ENCODE data around the gene GNAL.

DNA sequence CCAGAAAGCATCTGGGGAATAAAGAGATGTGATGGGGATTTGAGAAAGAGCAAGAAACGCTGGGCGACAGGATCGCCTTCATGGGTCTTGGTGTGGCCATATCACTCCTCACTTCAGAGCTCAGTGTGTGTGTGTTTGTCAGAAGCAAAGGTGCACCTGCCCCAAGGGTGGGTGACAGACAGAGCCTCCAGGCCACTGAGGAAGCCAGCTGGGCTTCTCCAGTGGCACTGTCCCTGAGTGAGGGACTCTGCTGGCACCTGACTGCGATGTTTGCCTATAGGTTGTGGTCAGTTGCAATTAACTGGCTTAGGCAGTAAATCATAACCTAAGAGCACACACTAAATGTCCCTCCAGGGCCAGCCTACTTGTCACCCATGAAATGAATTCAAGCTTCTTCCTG is 23.5 kb upstream of the GNAL start:
- TF ChIP-seq ZNF8 (CRISPR knock-in tag; IDR thresholded peaks at IDR 0.05), result no peak
- TF ChIP-seq, protein P1, sequence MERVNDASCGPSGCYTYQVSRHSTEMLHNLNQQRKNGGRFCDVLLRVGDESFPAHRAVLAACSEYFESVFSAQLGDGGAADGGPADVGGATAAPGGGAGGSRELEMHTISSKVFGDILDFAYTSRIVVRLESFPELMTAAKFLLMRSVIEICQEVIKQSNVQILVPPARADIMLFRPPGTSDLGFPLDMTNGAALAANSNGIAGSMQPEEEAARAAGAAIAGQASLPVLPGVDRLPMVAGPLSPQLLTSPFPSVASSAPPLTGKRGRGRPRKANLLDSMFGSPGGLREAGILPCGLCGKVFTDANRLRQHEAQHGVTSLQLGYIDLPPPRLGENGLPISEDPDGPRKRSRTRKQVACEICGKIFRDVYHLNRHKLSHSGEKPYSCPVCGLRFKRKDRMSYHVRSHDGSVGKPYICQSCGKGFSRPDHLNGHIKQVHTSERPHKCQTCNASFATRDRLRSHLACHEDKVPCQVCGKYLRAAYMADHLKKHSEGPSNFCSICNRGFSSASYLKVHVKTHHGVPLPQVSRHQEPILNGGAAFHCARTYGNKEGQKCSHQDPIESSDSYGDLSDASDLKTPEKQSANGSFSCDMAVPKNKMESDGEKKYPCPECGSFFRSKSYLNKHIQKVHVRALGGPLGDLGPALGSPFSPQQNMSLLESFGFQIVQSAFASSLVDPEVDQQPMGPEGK (CRISPR knock-in tag; IDR thresholded peaks at IDR 0.05; ENCODE audit: borderline replicate concordance), result no peak
